HCT116 (cell line): Measurements from ENCODE around the gene BNC1. TPM values are rescaled to one million over a fixed set of nuclear protein-coding genes. Genes with fewer than 3 reads are reported as not detected.

ENCODE experiments used
- ATAC-seq: fragments of 200-7000 bp; cut with Tn5 transposase; 2 replicates; pipeline ENCODE4 v1.9.1; 2020; ENCODE audit warnings: mild to moderate bottlenecking, moderate library complexity
- BruUV-seq: library from RNA; stranded (reverse); fragments of 400-500 nt; replicated peaks from 2 replicates; lab custom pipeline; 2021; lab: Mats Ljungman, UMichigan
- CTCF ChIA-PET: fragments of 300-600 bp; sonication (Branson Sonifier 250); formaldehyde crosslinking; loops from one replicate; lab custom pipeline; 2021; ENCODE audit warnings: antibody characterized with exemption; lab: Charles Lee
- POLR2A ChIA-PET: fragments of 300-600, 350-600 bp; sonication (Branson Sonifier 250); formaldehyde crosslinking; loops from one replicate; lab custom pipeline; 2021; ENCODE audit warnings: antibody characterized with exemption; lab: Charles Lee
- RAD21 ChIA-PET, 2 experiments: fragments of 300-600 bp; sonication (Branson Sonifier 250); formaldehyde crosslinking; loops; one replicate each; lab custom pipeline; 2023; ENCODE audit warnings: low total read pairs in 2 of 2; ENCODE audit not compliant: uncharacterized antibody in 2 of 2, unreplicated experiment in 2 of 2, low non-redundant PET in 1 of 2; lab: Charles Lee
- DNase-seq: peaks from one replicate; pipeline ENCODE4 v3.0.0-alpha.2; 2010; ENCODE audit warnings: low read depth, low spot score
- H2AFZ ChIP-seq: fragments of 200-600 bp; shearing (Covaris generic), sonication (generic); 2 replicates; pipeline ENCODE4 v1.6.1; 2017; ENCODE audit warnings: low read depth, mixed run types, mixed read lengths, antibody characterized with exemption, low read length; ENCODE audit not compliant: poor library complexity, severe bottlenecking
- H3K27ac ChIP-seq: 2 replicates; pipeline ENCODE4 v1.5.1; 2012; ENCODE audit warnings: low read depth, low read length
- H3K27me3 ChIP-seq: fragments of 200-600 bp; sonication (generic); 2 replicates; pipeline ENCODE4 v1.6.1; 2016; ENCODE audit warnings: mixed run types, low read length, mixed read lengths; ENCODE audit not compliant: insufficient read depth
- H3K36me3 ChIP-seq, 2 experiments: fragments of 200-500 bp in 1 of 2; fragments of 200-600 bp in 1 of 2; sonication (Bioruptor generic) in 1 of 2; sonication (generic) in 1 of 2; 2 replicates each; pipeline versions ENCODE4 v1.5.1 to v1.6.1; 2014 to 2016; ENCODE audit warnings: low read length in 2 of 2, inconsistent platforms in 1 of 2, mixed read lengths in 1 of 2, mixed run types in 1 of 2; ENCODE audit not compliant: insufficient read depth in 2 of 2, control insufficient read depth in 1 of 2
- H3K4me1 ChIP-seq, 2 experiments: fragments of 200-600 bp in 1 of 2; sonication (generic) in 1 of 2; 2 replicates each; pipeline versions ENCODE4 v1.5.1 to v1.6.1; 2012 to 2017; ENCODE audit warnings: low read length in 2 of 2, inconsistent platforms in 1 of 2, mild to moderate bottlenecking in 1 of 2, mixed read lengths in 1 of 2, mixed run types in 1 of 2, moderate library complexity in 1 of 2; ENCODE audit not compliant: insufficient read depth in 2 of 2, control insufficient read depth in 1 of 2
- H3K4me2 ChIP-seq: fragments of 200-600 bp; sonication (generic); 2 replicates; pipeline ENCODE4 v1.6.1; 2017; ENCODE audit warnings: mixed run types, low read length, mixed read lengths
- H3K4me3 ChIP-seq, 2 experiments: fragments of 200-600 bp in 1 of 2; sonication (generic) in 1 of 2; replicated peaks in 1 of 2; 2 replicates each; pipeline ENCODE4 v1.5.1; 2011 to 2016; ENCODE audit warnings: low read length in 2 of 2, control low read depth in 1 of 2, low read depth in 1 of 2, mild to moderate bottlenecking in 1 of 2, mixed read lengths in 1 of 2, mixed run types in 1 of 2
- H3K79me2 ChIP-seq: fragments of 200-600 bp; sonication (generic); 2 replicates; pipeline ENCODE4 v1.6.1; 2017; ENCODE audit warnings: mild to moderate bottlenecking, mixed run types, low read length, moderate library complexity, mixed read lengths; ENCODE audit not compliant: insufficient read depth
- H3K9ac ChIP-seq: fragments of 200-600 bp; sonication (generic); 2 replicates; pipeline ENCODE4 v1.6.1; 2016; ENCODE audit warnings: low read length, mixed read lengths
- H3K9me2 ChIP-seq: fragments of 200-600 bp; sonication (generic), shearing (Covaris generic); 2 replicates; pipeline ENCODE4 v1.6.1; 2017; ENCODE audit warnings: mixed run types, mild to moderate bottlenecking, moderate library complexity; ENCODE audit not compliant: insufficient read depth
- H3K9me3 ChIP-seq, 2 experiments: fragments of 200-500 bp in 1 of 2; fragments of 200-600 bp in 1 of 2; sonication (Bioruptor generic) in 1 of 2; sonication (generic) in 1 of 2; 2 replicates each; pipeline ENCODE4 v1.6.1; 2014 to 2017; ENCODE audit warnings: low read length in 2 of 2, mixed read lengths in 2 of 2, inconsistent platforms in 1 of 2, low read depth in 1 of 2, mild to moderate bottlenecking in 1 of 2, mixed run types in 1 of 2, moderate library complexity in 1 of 2; ENCODE audit not compliant: control insufficient read depth in 1 of 2, insufficient read depth in 1 of 2
- H4K20me1 ChIP-seq: fragments of 200-600 bp; sonication (generic), shearing (Covaris generic); 2 replicates; pipeline ENCODE4 v1.6.1; 2017; ENCODE audit warnings: mixed run types, mild to moderate bottlenecking, moderate library complexity; ENCODE audit not compliant: insufficient read depth
- CBX3 ChIP-seq: IDR thresholded peaks from 2 replicates; pipeline ENCODE4 v1.6.1; 2012; ENCODE audit warnings: low read depth
- CEBPB ChIP-seq: IDR thresholded peaks from 2 replicates; pipeline ENCODE4 v1.6.1; 2012; ENCODE audit warnings: low read depth
- EGR1 ChIP-seq: IDR thresholded peaks from 2 replicates; pipeline ENCODE4 v1.6.1; 2012; ENCODE audit warnings: low read depth
- ELF1 ChIP-seq: IDR thresholded peaks from 2 replicates; pipeline ENCODE4 v1.6.1; 2012; ENCODE audit warnings: low read depth, borderline replicate concordance
- EZH2 ChIP-seq: fragments of 200-600 bp; sonication (generic); IDR thresholded peaks from 2 replicates; pipeline ENCODE4 v1.6.1; 2017; ENCODE audit warnings: antibody characterized with exemption, mixed run types
- EZH2phosphoT487 ChIP-seq: fragments of 200-600 bp; IDR thresholded peaks from 2 replicates; pipeline ENCODE4 v1.6.1; 2018; ENCODE audit warnings: antibody characterized with exemption, borderline replicate concordance
- POLR2A ChIP-seq: IDR thresholded peaks from 2 replicates; pipeline ENCODE4 v1.7.0; 2011; ENCODE audit warnings: borderline replicate concordance; ENCODE audit not compliant: insufficient read depth, insufficient read length; ENCODE audit errors: extremely low read depth
- POLR2AphosphoS5 ChIP-seq: IDR thresholded peaks from 2 replicates; pipeline ENCODE4 v1.6.1; 2011; ENCODE audit warnings: mild to moderate bottlenecking, low read depth, low read length, moderate library complexity
- RAD21 ChIP-seq: IDR thresholded peaks from 2 replicates; pipeline ENCODE4 v1.6.1; 2012; ENCODE audit warnings: low read depth, mild to moderate bottlenecking
- SIN3A ChIP-seq: IDR thresholded peaks from 2 replicates; pipeline ENCODE4 v1.6.1; 2012; ENCODE audit warnings: low read depth
- SP1 ChIP-seq: IDR thresholded peaks from 2 replicates; pipeline ENCODE4 v1.6.1; 2012; ENCODE audit warnings: low read depth
- SRF ChIP-seq: IDR thresholded peaks from 2 replicates; pipeline ENCODE4 v1.6.1; 2012; ENCODE audit warnings: low read depth
- TCF7L2 ChIP-seq: IDR thresholded peaks from 2 replicates; pipeline ENCODE4 v1.7.0; 2011; ENCODE audit warnings: borderline replicate concordance, inconsistent platforms; ENCODE audit not compliant: insufficient read depth, insufficient read length; ENCODE audit errors: extremely low read depth
- YY1 ChIP-seq: IDR thresholded peaks from 2 replicates; pipeline ENCODE4 v1.6.1; 2011; ENCODE audit warnings: low read length, low read depth, moderate library complexity, mild to moderate bottlenecking; ENCODE audit not compliant: insufficient replicate concordance; ENCODE audit errors: extremely low read depth
- ZNF274 ChIP-seq: fragments of 200-500 bp; sonication (Bioruptor generic); IDR thresholded peaks from 2 replicates; pipeline ENCODE4 v1.6.1; 2014; ENCODE audit warnings: mild to moderate bottlenecking, low read depth, low read length, inconsistent platforms
- intact Hi-C: fragments of 100-400 bp; cut with micrococcal nuclease; formaldehyde crosslinking; loops from 2 replicates; pipeline ENCODE4 v1.10.0; 2022
- total RNA-seq: library from RNA; stranded (reverse); gene quantifications from one replicate; pipeline ENCODE4 v1.2.1, GENCODE V29; 2021; ENCODE audit not compliant: unreplicated experiment
- TF ChIP-seq, protein P1 (sequence below): IDR thresholded peaks from 2 replicates; pipeline ENCODE4 v1.6.1; 2012
- TF ChIP-seq, protein P2 (sequence below), 3 experiments: fragments of 200-600 bp in 1 of 3; sonication (generic) in 1 of 3; IDR thresholded peaks in 2 of 3; conservative IDR thresholded peaks in 1 of 3; 2 replicates each; pipeline ENCODE4 v1.5.1; 2012 to 2017; ENCODE audit warnings: low read depth in 2 of 3, low read length in 2 of 3, antibody characterized with exemption in 1 of 3, borderline replicate concordance in 1 of 3, control low read depth in 1 of 3, mild to moderate bottlenecking in 1 of 3, mixed read lengths in 1 of 3, mixed run types in 1 of 3, moderate library complexity in 1 of 3; ENCODE audit not compliant: insufficient read depth in 1 of 3
- TF ChIP-seq, protein P3 (sequence below): IDR thresholded peaks from 2 replicates; pipeline ENCODE4 v1.6.1; 2012

Gene BNC1
- total RNA-seq, 1 experiment from 2014 or later = not detected

- ChIA-PET POLR2A (no interaction called here), CTCF (no interaction called here), RAD21 (no interaction called here)
- Histone ChIP-seq H3K36me3 (no peaks in the 10 kb centered on the region), H2AFZ (no peak overlapping the region), H3K4me3 (no peak overlapping the region), H3K27ac (no peak overlapping the region), H3K9ac (no peak overlapping the region), H3K4me2 (no peak overlapping the region), H3K4me1 (no peaks in the 10 kb centered on the region), H3K27me3 (no peaks in the 10 kb centered on the region), H4K20me1 (no peaks in the 10 kb centered on the region), H3K9me3 (no peaks in the 10 kb centered on the region), H3K9me2 (no peaks in the 10 kb centered on the region), H3K79me2 (no peaks in the 10 kb centered on the region)
- BruUV-seq = no TSS peak
- intact Hi-C loops = no loop called here
- TF ChIP-seq, protein P1, sequence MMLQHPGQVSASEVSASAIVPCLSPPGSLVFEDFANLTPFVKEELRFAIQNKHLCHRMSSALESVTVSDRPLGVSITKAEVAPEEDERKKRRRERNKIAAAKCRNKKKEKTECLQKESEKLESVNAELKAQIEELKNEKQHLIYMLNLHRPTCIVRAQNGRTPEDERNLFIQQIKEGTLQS = no peak
- TF ChIP-seq POLR2A = no peak
- TF ChIP-seq, protein P2, sequence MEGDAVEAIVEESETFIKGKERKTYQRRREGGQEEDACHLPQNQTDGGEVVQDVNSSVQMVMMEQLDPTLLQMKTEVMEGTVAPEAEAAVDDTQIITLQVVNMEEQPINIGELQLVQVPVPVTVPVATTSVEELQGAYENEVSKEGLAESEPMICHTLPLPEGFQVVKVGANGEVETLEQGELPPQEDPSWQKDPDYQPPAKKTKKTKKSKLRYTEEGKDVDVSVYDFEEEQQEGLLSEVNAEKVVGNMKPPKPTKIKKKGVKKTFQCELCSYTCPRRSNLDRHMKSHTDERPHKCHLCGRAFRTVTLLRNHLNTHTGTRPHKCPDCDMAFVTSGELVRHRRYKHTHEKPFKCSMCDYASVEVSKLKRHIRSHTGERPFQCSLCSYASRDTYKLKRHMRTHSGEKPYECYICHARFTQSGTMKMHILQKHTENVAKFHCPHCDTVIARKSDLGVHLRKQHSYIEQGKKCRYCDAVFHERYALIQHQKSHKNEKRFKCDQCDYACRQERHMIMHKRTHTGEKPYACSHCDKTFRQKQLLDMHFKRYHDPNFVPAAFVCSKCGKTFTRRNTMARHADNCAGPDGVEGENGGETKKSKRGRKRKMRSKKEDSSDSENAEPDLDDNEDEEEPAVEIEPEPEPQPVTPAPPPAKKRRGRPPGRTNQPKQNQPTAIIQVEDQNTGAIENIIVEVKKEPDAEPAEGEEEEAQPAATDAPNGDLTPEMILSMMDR (IDR thresholded peaks at IDR 0.05 in 2 of 3, conservative IDR thresholded peaks at IDR 0.05 in 1 of 3; ENCODE audit: borderline replicate concordance in 1 of 3, insufficient read depth in 1 of 3, low read depth in 2 of 3, low read length in 2 of 3) = no peak
- TF ChIP-seq EGR1 = no peak
- TF ChIP-seq TCF7L2 = no peak
- no peak for TF ChIP-seq SRF
- no peak for TF ChIP-seq YY1
- TF ChIP-seq EZH2phosphoT487 = no peak
- no peak for TF ChIP-seq EZH2
- TF ChIP-seq SIN3A = no peak
- TF ChIP-seq SP1 = no peak
- TF ChIP-seq CBX3 = no peak
- no peak for TF ChIP-seq ZNF274
- no peak for TF ChIP-seq RAD21
- TF ChIP-seq, protein P3, sequence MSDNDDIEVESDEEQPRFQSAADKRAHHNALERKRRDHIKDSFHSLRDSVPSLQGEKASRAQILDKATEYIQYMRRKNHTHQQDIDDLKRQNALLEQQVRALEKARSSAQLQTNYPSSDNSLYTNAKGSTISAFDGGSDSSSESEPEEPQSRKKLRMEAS = no peak
- TF ChIP-seq CEBPB = no peak
- no peak for TF ChIP-seq ELF1
- TF ChIP-seq POLR2AphosphoS5 = no peak
- ATAC-seq (no peak), DNase-seq (no peak)
Measured at GRCh38 chr15:83230242-83230641, 54.2 kb downstream of the BNC1 start.
